ENCODE measurements around the gene ZNF213. TPM values are rescaled to one million over a fixed set of nuclear protein-coding genes. Genes with fewer than 3 reads are reported as not detected.

ZNF213 gene
- total RNA-seq, 1 donor from 2014 or later = 5.6 TPM

GRCh38 chr16:3144321-3144983, 9.6 kb downstream of the ZNF213 start:
- Mint-ChIP-seq H3K27me3 (no peaks in the 10 kb centered on the region), H3K36me3 (ENCODE audit: low read depth) (peaks cover 25% of the 10 kb centered on the region), H3K4me3 (no peak overlapping the region), H3K4me1 (peaks cover 4% of the 10 kb centered on the region), H3K27ac (no peak overlapping the region), H3K9me3 (no peaks in the 10 kb centered on the region)
- no peak for TF ChIP-seq CTCF (IDR thresholded peaks at IDR 0.05)
- CTCF ChIA-PET = interaction anchor here (0.6 to 1.1 kb wide), 2 partner anchors 9 to 15 kb away, joined by 3 read pairs; no protein-coding TSS in a partner anchor
- POLR2A ChIA-PET = interaction anchor here (1.6 kb wide), 1 partner anchor 10 kb away, joined by 5 read pairs; the partner anchor contains the start of gene ZNF213
- intact Hi-C loops (cut with micrococcal nuclease) = no loop called here
- ATAC-seq (ENCODE audit: low read depth) (no peak), DNase-seq (no peak)

- no peak for TF ChIP-seq CTCF (IDR thresholded peaks at IDR 0.05)
- ATAC-seq (ENCODE audit: low read depth) (no peak), DNase-seq (no peak)
- Mint-ChIP-seq H3K4me1 (peaks cover 8% of the 10 kb centered on the region), H3K4me3 (no peak overlapping the region), H3K36me3 (ENCODE audit: low read depth) (peaks cover 20% of the 10 kb centered on the region), H3K9me3 (no peaks in the 10 kb centered on the region), H3K27me3 (no peaks in the 10 kb centered on the region), H3K27ac (no peak overlapping the region)
- POLR2A ChIA-PET = interaction anchor here (1.1 to 1.6 kb wide), 2 partner anchors 10 to 120 kb away, joined by 5 to 6 read pairs; partner anchors contain the start of gene ZNF213
- CTCF ChIA-PET = interaction anchor here (0.6 kb wide), 1 partner anchor 10 kb away, joined by 3 read pairs; no protein-coding TSS in a partner anchor
- intact Hi-C loops (cut with micrococcal nuclease) = no loop called here
Measured at GRCh38 chr16:3145151-3145550, 10.3 kb downstream of the ZNF213 start.

GRCh38 chr16:3145660-3146059, 10.8 kb downstream of the ZNF213 start:
- no peak for TF ChIP-seq CTCF (IDR thresholded peaks at IDR 0.05)
- CTCF ChIA-PET = no interaction called here
- DNase-seq = no peak
- H3K4me1 Mint-ChIP-seq = peaks cover 10% of the 10 kb centered on the region
- no peak for ATAC-seq (ENCODE audit: low read depth)
- H3K36me3 Mint-ChIP-seq (ENCODE audit: low read depth) = peaks cover 18% of the 10 kb centered on the region
- H3K4me3 Mint-ChIP-seq = no peak overlapping the region
- no peaks in the 10 kb centered on the region for H3K9me3 Mint-ChIP-seq
- H3K27me3 Mint-ChIP-seq = no peaks in the 10 kb centered on the region
- POLR2A ChIA-PET = interaction anchor here (1.1 to 1.6 kb wide), 2 partner anchors 11 to 121 kb away, joined by 5 to 6 read pairs; partner anchors contain the start of gene ZNF213
- H3K27ac Mint-ChIP-seq = no peak overlapping the region
- intact Hi-C loops (cut with micrococcal nuclease) = no loop called here

- Mint-ChIP-seq H3K27ac (no peak overlapping the region), H3K36me3 (ENCODE audit: low read depth) (peaks cover 12% of the 10 kb centered on the region), H3K27me3 (no peaks in the 10 kb centered on the region), H3K4me3 (no peak overlapping the region), H3K4me1 (peaks cover 18% of the 10 kb centered on the region), H3K9me3 (no peaks in the 10 kb centered on the region)
- ATAC-seq (ENCODE audit: low read depth) = no peak
- intact Hi-C loops (cut with micrococcal nuclease) = no loop called here
- no peak for TF ChIP-seq CTCF (IDR thresholded peaks at IDR 0.05)
- no peak for DNase-seq
- POLR2A ChIA-PET = interaction anchor here (0.6 to 1.9 kb wide), 6 partner anchors 11 to 449 kb away, joined by 3 to 17 read pairs (median 4); partner anchors contain the start of gene ZNF213
- CTCF ChIA-PET = interaction anchor here (1.0 kb wide), 1 partner anchor 19 kb away, joined by 3 read pairs; no protein-coding TSS in a partner anchor
Measured at GRCh38 chr16:3147046-3147756, 12.4 kb downstream of the ZNF213 start.

GRCh38 chr16:3147757-3148104, 12.9 kb downstream of the ZNF213 start:
- POLR2A ChIA-PET = interaction anchor here (0.6 to 1.9 kb wide), 3 partner anchors 10 to 144 kb away, joined by 3 to 17 read pairs (median 4); partner anchors contain the start of gene ZNF213
- CTCF ChIA-PET = interaction anchor here (1.0 to 1.1 kb wide), 3 partner anchors 18 to 20 kb away, joined by 3 to 5 read pairs (median 4); no protein-coding TSS in a partner anchor
- TF ChIP-seq CTCF (IDR thresholded peaks at IDR 0.05) = no peak
- Mint-ChIP-seq H3K9me3 (no peaks in the 10 kb centered on the region), H3K27ac (no peak overlapping the region), H3K4me1 (peaks cover 24% of the 10 kb centered on the region), H3K36me3 (ENCODE audit: low read depth) (peaks cover 9% of the 10 kb centered on the region), H3K27me3 (no peaks in the 10 kb centered on the region), H3K4me3 (no peak overlapping the region)
- no peak for DNase-seq
- ATAC-seq (ENCODE audit: low read depth) = no peak
- intact Hi-C loops (cut with micrococcal nuclease) = no loop called here

Measured in activated B cell treated with CpG ODN at 0.5 μM for 24 hours (primary cell).